Measurements from ENCODE around the gene GFOD1.
A peak's percentile ranks its signal among the peaks of the same experiment; 100 is the strongest.

The GFOD1 gene

GRCh38 chr6:13484827-13485226 is 2.6 kb downstream of the GFOD1 start:
- no peak for DNase-seq

- DNase-seq, result peak; percentile 32
These were observed 3.2 kb downstream of the GFOD1 start for GRCh38 chr6:13484138-13484708.

- no peak for DNase-seq
These were observed 6.5 kb downstream of the GFOD1 start for GRCh38 chr6:13480631-13481501.

GRCh38 chr6:13479971-13480434 is 7.4 kb downstream of the GFOD1 start:
- DNase-seq, result no peak

- peak; percentile 27 for DNase-seq
These were observed 8.1 kb downstream of the GFOD1 start for GRCh38 chr6:13479206-13479800.

GRCh38 chr6:13478525-13478966 is 8.9 kb downstream of the GFOD1 start:
- DNase-seq, result no peak

GRCh38 chr6:13474787-13475186 is 12.6 kb downstream of the GFOD1 start:
- no peak for DNase-seq

GRCh38 chr6:13474360-13474759 is 13.0 kb downstream of the GFOD1 start:
- DNase-seq, result no peak

- DNase-seq, result no peak
These were observed 13.6 kb downstream of the GFOD1 start for GRCh38 chr6:13473768-13474165.

- no peak for DNase-seq
These were observed 14.2 kb downstream of the GFOD1 start for GRCh38 chr6:13472976-13473767.

GRCh38 chr6:13472099-13472498 is 15.3 kb downstream of the GFOD1 start:
- DNase-seq, result no peak

GRCh38 chr6:13471184-13471583 is 16.2 kb downstream of the GFOD1 start:
- no peak for DNase-seq

- DNase-seq, result no peak
These were observed 16.9 kb downstream of the GFOD1 start for GRCh38 chr6:13470238-13471140.

- no peak for DNase-seq
These were observed 17.7 kb downstream of the GFOD1 start for GRCh38 chr6:13469693-13470092.

GRCh38 chr6:13468839-13469238 is 18.6 kb downstream of the GFOD1 start:
- no peak for DNase-seq

- DNase-seq, result peak; percentile 13
These were observed 20.2 kb downstream of the GFOD1 start for GRCh38 chr6:13467216-13467600.

GRCh38 chr6:13466304-13467215 is 20.8 kb downstream of the GFOD1 start:
- DNase-seq, result no peak

GRCh38 chr6:13465734-13466133 is 21.7 kb downstream of the GFOD1 start:
- no peak for DNase-seq

GRCh38 chr6:13463941-13464340 is 23.5 kb downstream of the GFOD1 start:
- no peak for DNase-seq

GRCh38 chr6:13463328-13463717 is 24.1 kb downstream of the GFOD1 start:
- DNase-seq, result no peak

Measured in MV-4-11 (cell line).